ENCODE measurements around the gene MICAL1. TPM values are rescaled to one million over a fixed set of nuclear protein-coding genes. Genes with fewer than 3 reads are reported as not detected.

The MICAL1 gene
- total RNA-seq, 2 donors from 2014 or later: 136 TPM

DNA sequence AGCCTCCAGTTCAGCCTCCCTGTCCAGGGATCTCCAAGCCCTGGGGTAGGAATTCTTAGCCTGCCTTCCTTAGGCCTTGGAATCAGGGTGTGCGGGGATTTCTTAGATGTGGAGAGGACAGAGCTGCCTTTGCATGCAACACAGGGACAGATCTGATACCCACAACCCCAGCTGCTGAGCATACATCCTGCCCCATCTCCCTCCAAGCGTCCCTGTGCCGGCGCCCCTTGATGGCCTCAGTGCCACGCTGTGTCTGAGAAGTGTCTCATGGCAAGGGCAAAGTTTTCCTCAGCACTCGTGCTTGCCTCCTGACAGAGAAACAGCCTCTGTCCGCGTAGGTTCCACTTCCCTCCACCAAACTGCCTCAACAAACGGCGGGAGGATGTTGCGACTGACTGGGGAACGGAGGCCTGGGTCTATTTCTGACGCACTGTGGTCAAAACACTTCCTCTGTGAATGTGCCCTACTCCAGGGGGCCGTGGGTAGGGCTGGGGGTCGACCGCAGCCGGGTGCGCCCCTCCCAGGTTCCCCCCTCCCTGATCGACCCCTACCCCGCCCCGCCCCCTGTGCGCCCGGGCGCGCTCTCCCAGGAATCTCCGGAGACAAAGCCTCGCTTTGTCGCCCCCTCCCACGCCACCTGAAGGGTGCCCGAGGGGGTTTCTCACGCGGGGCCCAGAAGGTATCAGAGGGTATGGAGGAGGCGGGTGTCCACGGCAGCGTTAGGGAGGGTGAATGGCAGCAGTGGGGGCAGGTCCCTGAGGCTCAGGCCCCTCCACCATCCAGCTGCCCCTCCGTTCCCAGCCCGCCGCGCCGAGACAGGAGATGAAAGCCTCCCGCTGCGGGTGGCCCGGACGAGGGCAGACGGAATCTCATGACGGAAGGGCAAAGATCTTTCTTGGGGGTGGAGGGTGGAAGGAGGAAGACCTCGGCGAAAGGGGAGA is 806 bp downstream of the MICAL1 start:
- H3K36me3 Mint-ChIP-seq (ENCODE audit: low read depth): no peaks in the 10 kb centered on the region
- H3K4me1 Mint-ChIP-seq: peaks cover 44% of the 10 kb centered on the region
- H3K27ac Mint-ChIP-seq: peak overlapping the region; percentile 93

GRCh38 chr6:109453594-109454495 is 1.7 kb downstream of the MICAL1 start:
- no peak for DNase-seq
- Mint-ChIP-seq H3K27me3 (no peaks in the 10 kb centered on the region), H3K4me1 (peaks cover 38% of the 10 kb centered on the region), H3K36me3 (ENCODE audit: low read depth) (no peaks in the 10 kb centered on the region), H3K4me3 (peak overlapping the region; percentile 99), H3K27ac (peak overlapping the region; percentile 93)
- no peak for ATAC-seq
- no peaks in the 10 kb centered on the region for H3K9me3 ChIP-seq (ENCODE audit: control insufficient read depth, low read length, poor library complexity, severe bottlenecking)

More for the DNA sequence above, 806 bp downstream of the MICAL1 start:
- ATAC-seq: peak; percentile 69
- peak; percentile 52 to 72 (median 56) for DNase-seq
- H3K9me3 ChIP-seq (ENCODE audit: control insufficient read depth, low read length, poor library complexity, severe bottlenecking): no peaks in the 10 kb centered on the region
- no peaks in the 10 kb centered on the region for H3K27me3 Mint-ChIP-seq
- peak overlapping the region; percentile 99 for H3K4me3 Mint-ChIP-seq

GRCh38 chr6:109453156-109453555 is 2.4 kb downstream of the MICAL1 start:
- H3K9me3 ChIP-seq (ENCODE audit: control insufficient read depth, low read length, poor library complexity, severe bottlenecking): no peaks in the 10 kb centered on the region
- H3K4me3 Mint-ChIP-seq: peak overlapping the region; percentile 41
- H3K27ac Mint-ChIP-seq: peak overlapping the region; percentile 93
- H3K4me1 Mint-ChIP-seq: peaks cover 38% of the 10 kb centered on the region
- no peaks in the 10 kb centered on the region for H3K27me3 Mint-ChIP-seq
- DNase-seq (no peak), ATAC-seq (no peak)
- H3K36me3 Mint-ChIP-seq (ENCODE audit: low read depth): no peaks in the 10 kb centered on the region

- Mint-ChIP-seq H3K4me1 (peaks cover 38% of the 10 kb centered on the region), H3K27ac (peak overlapping the region; percentile 93), H3K27me3 (no peaks in the 10 kb centered on the region), H3K36me3 (ENCODE audit: low read depth) (no peaks in the 10 kb centered on the region), H3K4me3 (no peak overlapping the region)
- no peak for ATAC-seq
- H3K9me3 ChIP-seq (ENCODE audit: control insufficient read depth, low read length, poor library complexity, severe bottlenecking): no peaks in the 10 kb centered on the region
- no peak for DNase-seq
Observed at GRCh38 chr6:109452181-109452580, 3.4 kb downstream of the MICAL1 start.

- H3K36me3 Mint-ChIP-seq (ENCODE audit: low read depth): no peaks in the 10 kb centered on the region
- H3K9me3 ChIP-seq (ENCODE audit: control insufficient read depth, low read length, poor library complexity, severe bottlenecking): no peaks in the 10 kb centered on the region
- no peak overlapping the region for H3K27ac Mint-ChIP-seq
- ATAC-seq (no peak), DNase-seq (no peak)
- no peaks in the 10 kb centered on the region for H3K27me3 Mint-ChIP-seq
- H3K4me3 Mint-ChIP-seq: peak overlapping the region; percentile 36
- peaks cover 35% of the 10 kb centered on the region for H3K4me1 Mint-ChIP-seq
Observed at GRCh38 chr6:109451376-109451775, 4.2 kb downstream of the MICAL1 start.

DNA sequence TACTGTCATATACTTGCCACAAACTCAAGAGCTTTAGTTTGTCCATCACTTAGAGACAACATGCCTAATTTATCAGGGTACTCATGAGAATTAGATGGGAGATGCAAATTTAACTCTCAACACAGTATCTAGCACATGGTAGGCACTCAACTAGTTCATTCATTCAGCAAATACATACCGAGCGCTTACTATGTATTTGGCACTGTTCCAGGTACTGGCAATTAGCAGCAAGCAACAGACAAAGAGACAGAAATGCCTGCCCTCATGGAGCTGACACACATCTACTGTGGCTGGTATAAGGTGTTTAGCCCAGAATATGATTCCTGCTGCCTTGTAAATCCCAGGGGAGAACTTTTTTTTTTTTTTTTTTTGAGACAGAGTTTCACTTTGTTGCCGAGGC is 4.8 kb downstream of the MICAL1 start:
- H3K9me3 ChIP-seq (ENCODE audit: control insufficient read depth, low read length, poor library complexity, severe bottlenecking): no peaks in the 10 kb centered on the region
- Mint-ChIP-seq H3K27me3 (no peaks in the 10 kb centered on the region), H3K4me1 (peaks cover 35% of the 10 kb centered on the region), H3K4me3 (peak overlapping the region; percentile 84), H3K27ac (peak overlapping the region; percentile 92), H3K36me3 (ENCODE audit: low read depth) (no peaks in the 10 kb centered on the region)
- DNase-seq: no peak
- ATAC-seq: no peak

DNA sequence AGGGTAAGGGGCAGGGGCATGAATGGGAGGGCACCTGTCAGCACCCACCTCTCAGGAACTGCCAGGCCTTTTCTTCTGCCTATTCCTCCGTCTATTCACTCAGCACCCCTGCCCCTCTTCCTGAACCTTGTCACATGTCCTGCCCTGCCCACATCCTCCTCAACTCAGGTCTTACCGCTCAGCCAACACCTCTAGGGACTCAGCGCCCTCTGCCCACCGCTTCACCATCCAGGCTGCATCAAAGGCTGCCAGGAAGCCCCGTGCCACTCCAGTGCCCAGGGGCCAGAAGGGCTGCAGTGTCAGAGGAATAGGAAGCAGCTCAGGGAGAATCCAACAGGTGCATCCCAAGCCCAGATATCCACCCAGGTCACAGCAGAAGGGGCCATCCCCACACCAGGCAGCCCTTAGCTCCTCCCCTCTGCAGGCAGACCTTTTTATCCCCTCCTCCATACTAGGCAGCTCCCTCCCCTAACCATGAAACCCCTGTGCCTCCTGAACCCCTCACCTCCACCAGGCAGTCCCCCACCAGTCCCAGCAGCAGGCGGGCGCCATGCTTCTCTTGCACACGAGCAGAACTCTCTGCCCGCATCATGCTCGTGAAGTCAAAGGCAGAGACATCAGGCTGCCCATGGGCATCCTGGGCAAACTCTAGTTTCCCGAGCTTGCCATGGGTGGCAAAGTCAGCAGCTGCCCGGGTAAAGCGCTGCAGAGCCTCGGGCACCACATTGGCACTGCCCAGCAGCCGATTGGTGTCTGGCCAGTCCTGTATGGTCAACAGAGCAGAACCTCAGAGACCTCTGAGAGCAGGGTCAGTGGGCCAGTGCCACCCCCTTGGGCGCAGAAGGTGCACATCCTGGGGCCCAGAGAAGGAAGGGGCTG is 5.5 kb downstream of the MICAL1 start:
- Mint-ChIP-seq H3K36me3 (ENCODE audit: low read depth) (no peaks in the 10 kb centered on the region), H3K27ac (peak overlapping the region; percentile 92), H3K27me3 (no peaks in the 10 kb centered on the region), H3K4me3 (peak overlapping the region; percentile 84), H3K4me1 (peaks cover 38% of the 10 kb centered on the region)
- DNase-seq (no peak), ATAC-seq (peak; percentile 36)
- H3K9me3 ChIP-seq (ENCODE audit: control insufficient read depth, low read length, poor library complexity, severe bottlenecking): no peaks in the 10 kb centered on the region

DNA sequence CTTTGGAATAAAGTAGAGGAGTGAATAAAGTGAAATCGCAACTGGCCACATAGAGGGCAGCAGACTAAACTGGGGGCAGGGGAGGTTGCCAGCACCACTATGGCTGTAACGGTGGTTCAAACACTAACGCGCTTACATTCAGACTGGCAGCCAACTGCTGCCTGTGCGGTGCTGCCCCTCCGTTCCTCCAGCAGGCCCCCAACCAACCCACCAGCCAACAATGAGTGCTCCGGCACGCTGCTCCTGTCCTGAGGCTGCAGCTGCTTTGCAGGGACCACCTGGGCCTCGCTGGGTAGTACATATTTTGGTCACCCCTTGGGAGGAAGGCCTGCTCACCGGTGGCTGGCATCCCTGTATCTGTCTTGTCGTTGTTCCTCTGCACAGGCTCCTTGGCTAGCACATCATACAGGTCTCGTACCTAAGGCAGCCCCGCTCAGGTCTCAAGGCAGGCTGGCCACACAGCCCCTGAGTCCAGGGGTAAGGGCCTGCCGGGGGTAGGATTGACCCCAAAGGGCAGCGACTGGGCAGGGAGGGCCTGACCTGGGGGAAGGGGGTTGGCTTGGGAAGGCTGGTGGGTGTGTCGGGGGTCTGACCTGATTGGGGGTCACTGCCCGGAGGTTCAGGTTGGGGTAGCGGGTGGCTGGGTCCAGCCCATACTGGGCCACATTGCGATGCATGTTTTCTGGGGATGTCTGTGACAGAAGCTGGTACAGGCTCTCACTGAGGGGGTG is 6.3 kb downstream of the MICAL1 start:
- DNase-seq (no peak), ATAC-seq (no peak)
- Mint-ChIP-seq H3K4me1 (peaks cover 32% of the 10 kb centered on the region), H3K4me3 (peak overlapping the region; percentile 84), H3K27me3 (no peaks in the 10 kb centered on the region), H3K27ac (peak overlapping the region; percentile 92), H3K36me3 (ENCODE audit: low read depth) (no peaks in the 10 kb centered on the region)
- H3K9me3 ChIP-seq (ENCODE audit: control insufficient read depth, low read length, poor library complexity, severe bottlenecking): no peaks in the 10 kb centered on the region

DNA sequence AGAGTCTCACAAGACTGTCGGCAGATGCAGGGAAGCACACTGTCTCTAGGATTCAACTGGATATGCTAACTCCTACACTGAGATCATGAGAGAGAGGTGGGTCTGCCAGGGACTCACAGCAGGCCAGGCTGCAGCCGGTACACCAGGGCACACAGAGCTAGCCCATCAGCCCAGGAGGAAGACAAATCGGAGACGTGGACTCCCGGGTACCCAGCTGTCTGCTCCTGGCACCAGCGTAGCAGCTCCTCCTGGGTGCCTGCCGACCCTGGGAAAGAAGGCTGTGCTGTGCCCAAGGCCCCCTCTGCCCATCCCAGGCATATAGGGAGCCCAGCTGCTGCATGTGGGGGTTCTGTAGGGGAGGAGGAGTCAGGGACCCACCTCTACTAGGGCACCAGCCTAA is 7.0 kb downstream of the MICAL1 start:
- Mint-ChIP-seq H3K27ac (peak overlapping the region; percentile 92), H3K4me1 (peaks cover 30% of the 10 kb centered on the region), H3K27me3 (no peaks in the 10 kb centered on the region), H3K4me3 (no peak overlapping the region), H3K36me3 (ENCODE audit: low read depth) (no peaks in the 10 kb centered on the region)
- no peaks in the 10 kb centered on the region for H3K9me3 ChIP-seq (ENCODE audit: control insufficient read depth, low read length, poor library complexity, severe bottlenecking)
- ATAC-seq: no peak
- no peak for DNase-seq

GRCh38 chr6:109447878-109448555 is 7.6 kb downstream of the MICAL1 start:
- no peaks in the 10 kb centered on the region for H3K27me3 Mint-ChIP-seq
- ATAC-seq: peak; percentile 19
- DNase-seq: no peak
- no peaks in the 10 kb centered on the region for H3K36me3 Mint-ChIP-seq (ENCODE audit: low read depth)
- no peak overlapping the region for H3K4me3 Mint-ChIP-seq
- H3K4me1 Mint-ChIP-seq: peaks cover 33% of the 10 kb centered on the region
- no peaks in the 10 kb centered on the region for H3K9me3 ChIP-seq (ENCODE audit: control insufficient read depth, low read length, poor library complexity, severe bottlenecking)
- H3K27ac Mint-ChIP-seq: peak overlapping the region; percentile 92

DNA sequence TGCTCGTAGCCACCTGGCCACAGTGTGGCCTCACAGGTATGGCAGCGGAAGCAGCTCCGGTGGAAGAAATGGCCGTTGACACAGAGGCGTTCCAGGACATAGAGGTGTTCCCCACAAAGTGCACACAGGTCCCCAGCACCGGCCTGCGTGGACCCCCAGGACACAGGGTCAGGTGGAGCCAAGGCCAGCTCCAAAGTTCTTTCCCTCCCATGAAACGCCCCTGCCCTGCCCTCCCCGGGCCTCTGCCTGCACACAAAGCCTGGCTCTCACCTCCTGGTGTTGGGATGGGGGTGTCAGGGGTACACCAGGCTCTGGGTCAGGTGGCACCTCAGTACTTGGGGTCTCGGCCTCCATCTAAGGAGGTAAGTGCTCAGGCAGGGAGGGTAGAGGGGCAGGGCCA is 8.5 kb downstream of the MICAL1 start:
- ATAC-seq: no peak
- peaks cover 41% of the 10 kb centered on the region for H3K4me1 Mint-ChIP-seq
- no peak for DNase-seq
- H3K27ac Mint-ChIP-seq: peak overlapping the region; percentile 92
- H3K36me3 Mint-ChIP-seq (ENCODE audit: low read depth): no peaks in the 10 kb centered on the region
- H3K9me3 ChIP-seq (ENCODE audit: control insufficient read depth, low read length, poor library complexity, severe bottlenecking): no peaks in the 10 kb centered on the region
- H3K27me3 Mint-ChIP-seq: no peaks in the 10 kb centered on the region
- no peak overlapping the region for H3K4me3 Mint-ChIP-seq

GRCh38 chr6:109446541-109446940 is 9.0 kb downstream of the MICAL1 start:
- DNase-seq (no peak), ATAC-seq (no peak)
- Mint-ChIP-seq H3K36me3 (ENCODE audit: low read depth) (no peaks in the 10 kb centered on the region), H3K27me3 (no peaks in the 10 kb centered on the region), H3K4me1 (peaks cover 42% of the 10 kb centered on the region), H3K27ac (no peak overlapping the region), H3K4me3 (peak overlapping the region; percentile 45)
- H3K9me3 ChIP-seq (ENCODE audit: control insufficient read depth, low read length, poor library complexity, severe bottlenecking): no peaks in the 10 kb centered on the region

Data from T-helper 17 cell (primary cell).